GM21529 (cell line): ENCODE measurements around the gene PIK3R1.
"Not testable (repeated sequence)": the region's sequence is repeated elsewhere in the genome, so short reads cannot be mapped to it uniquely, and the experiment has no call there.

Experiments used
- ATAC-seq: cut with Tn5 transposase; IDR thresholded peaks from one replicate; pipeline ENCODE4 v1.9.1; 2021; ENCODE audit not compliant: unreplicated experiment

PIK3R1 gene

DNA sequence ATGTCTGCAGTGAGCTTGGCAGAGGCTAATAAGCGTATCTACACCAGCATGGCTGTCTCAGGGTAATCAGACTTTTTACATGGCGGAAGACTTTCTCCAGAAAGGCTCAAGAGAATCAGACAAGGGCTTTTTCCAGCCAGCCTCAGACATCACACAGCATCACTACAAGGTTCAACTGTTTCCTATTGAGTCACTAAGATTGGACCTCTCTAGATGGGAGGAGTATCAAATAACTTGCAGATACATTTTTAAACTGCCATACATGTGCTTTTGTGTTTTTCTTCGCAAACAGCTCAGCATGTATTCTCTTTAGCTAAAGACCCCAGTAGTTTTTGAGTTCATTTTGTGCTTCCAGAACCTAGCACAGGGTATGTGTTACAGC, 22.9 kb upstream of the PIK3R1 start:
- ATAC-seq = no peak

DNA sequence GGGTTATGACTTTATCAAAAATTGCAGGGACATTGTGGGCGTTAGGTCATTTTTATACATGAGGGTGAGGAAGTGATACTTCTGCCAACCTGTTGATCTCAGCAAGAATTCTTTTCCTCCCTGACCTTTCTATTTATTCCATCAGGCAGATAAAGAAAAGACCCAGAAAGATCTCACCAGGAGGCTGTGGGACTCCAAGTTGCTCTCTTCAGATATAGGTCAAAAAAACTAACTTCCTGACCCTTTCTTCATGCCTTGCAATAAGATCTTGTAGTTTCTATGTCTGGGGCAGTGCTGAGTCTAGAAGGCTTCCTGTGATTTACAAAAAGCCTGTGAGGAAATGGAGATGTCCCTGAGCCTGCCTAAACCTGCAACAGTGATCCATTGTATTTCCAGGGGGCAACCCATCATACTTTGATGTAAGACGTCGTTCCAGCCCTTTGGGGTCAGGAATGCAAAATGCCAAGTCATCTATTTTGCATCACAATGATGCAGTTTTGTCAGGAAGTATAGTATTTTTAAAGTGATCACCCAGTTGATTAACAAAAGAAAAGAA, 22.0 kb upstream of the PIK3R1 start:
- no peak for ATAC-seq

GRCh38 chr5:68194386-68194785, 21.2 kb upstream of the PIK3R1 start:
- no peak for ATAC-seq

DNA sequence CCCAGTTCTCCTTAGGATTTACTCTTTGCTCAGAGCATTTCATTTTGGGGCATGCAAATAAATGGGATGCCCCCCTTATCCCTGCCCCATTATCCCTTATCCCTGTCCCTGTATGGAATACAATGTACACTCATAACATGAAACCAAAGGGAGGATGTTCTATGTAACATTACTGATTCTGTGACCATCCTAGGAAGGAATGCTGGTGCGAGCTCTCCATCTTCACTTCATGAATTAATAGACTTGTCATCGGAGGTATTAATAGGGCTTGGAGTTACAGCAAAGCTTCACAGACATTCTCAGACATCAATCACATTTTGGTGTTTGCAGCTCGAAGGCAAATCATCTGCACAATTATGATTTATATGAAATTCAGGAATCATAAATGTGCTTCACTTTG, 20.4 kb upstream of the PIK3R1 start:
- ATAC-seq = no peak

- ATAC-seq = peak; percentile 96
Measured at GRCh38 chr5:68196876-68197275, 18.7 kb upstream of the PIK3R1 start.

DNA sequence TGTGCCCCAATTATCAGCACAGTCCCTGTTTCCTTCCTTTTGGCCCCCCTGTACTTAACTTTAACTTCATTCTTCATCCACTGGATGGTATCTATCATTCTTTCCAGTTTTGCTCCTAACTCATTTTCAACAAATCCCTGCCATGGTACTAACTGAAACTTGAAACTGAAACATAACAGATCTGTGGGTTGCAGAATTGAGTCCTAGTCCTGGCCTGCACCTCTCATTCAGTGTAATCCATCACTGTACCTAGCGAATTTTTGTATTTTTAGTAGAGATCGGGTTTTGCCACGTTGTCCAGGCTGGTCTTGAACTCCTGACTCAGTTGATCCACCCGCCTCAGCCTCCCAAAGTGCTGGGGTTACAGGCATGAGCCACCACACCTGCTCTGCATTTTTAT, 15.3 kb upstream of the PIK3R1 start:
- no peak for ATAC-seq

GRCh38 chr5:68210654-68211053, 4.9 kb upstream of the PIK3R1 start:
- ATAC-seq = not testable (repeated sequence)

- peak; percentile 9 for ATAC-seq
Measured at GRCh38 chr5:68214482-68215207, 911 bp upstream of the PIK3R1 start.

- ATAC-seq = peak; percentile 48
Measured at GRCh38 chr5:68215898-68216244, 315 bp downstream of the PIK3R1 start.

GRCh38 chr5:68216245-68217046, 890 bp downstream of the PIK3R1 start:
- ATAC-seq = peak; percentile 30

DNA sequence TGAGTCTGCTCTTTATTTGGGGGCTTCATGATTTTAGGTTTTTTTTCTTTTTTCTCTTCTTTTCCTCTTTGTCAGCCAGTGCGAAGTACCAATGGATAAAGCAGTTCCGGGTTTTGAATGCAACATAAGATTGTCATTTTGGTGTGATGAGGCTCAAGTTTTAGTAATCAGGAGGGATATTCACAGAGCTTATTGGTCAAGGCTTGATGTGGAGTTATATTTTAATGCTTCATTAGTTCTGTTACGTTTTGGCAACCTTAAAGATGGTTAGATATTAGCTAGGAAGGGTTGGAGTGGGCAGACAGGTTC, 1.4 kb downstream of the PIK3R1 start:
- ATAC-seq = no peak

DNA sequence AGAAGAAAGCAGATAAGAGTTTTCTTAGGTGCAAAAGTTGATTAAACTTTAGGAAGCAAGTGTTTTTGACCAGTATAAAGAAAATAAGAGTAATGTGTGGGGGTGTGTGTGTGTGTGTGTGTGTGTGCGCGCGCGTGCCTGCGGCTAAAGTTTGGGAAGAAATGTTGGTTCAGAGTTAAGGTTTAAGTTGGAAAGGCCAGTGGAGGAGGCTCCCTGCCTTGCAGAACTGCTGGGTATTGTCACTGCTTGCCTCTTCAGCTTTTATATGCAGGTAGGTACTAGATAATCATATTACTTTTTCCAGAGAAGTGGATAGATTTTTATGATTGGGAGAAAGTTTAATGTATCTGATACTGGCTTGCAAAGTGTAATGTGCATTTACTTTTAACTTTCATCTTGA, 2.0 kb downstream of the PIK3R1 start:
- no peak for ATAC-seq

DNA sequence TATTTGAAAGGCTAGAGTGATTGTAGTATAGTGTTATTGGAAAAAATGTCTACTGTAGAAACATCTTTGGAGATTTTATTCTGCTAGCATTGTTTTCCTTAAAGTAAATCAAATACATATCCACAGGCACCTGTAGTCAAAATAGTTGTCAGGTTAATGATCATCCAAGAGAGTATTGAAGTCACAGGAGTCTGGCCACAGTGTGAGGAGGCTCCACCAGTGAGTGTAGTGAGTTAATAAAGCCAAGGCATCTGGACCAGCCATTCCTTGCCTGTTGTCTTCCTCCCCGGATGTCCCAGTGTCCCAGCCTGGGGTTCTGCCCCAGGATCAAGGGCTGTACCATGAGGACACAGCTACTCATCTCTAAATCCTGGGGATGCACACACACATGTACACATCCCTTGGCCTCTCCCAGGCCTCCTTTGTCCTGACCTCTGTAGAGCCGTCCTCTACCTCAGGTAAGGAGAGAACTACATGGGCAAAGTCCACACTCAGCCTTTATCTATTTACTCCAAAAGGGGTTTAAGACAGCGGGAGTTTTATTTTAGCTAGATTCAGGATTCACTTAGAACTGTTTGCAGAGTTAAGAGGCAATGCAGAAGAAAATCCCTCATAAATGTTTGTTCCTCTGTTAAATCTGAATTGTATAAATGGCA, 3.7 kb downstream of the PIK3R1 start:
- no peak for ATAC-seq

- ATAC-seq = no peak
Measured at GRCh38 chr5:68220260-68220659, 4.7 kb downstream of the PIK3R1 start.

DNA sequence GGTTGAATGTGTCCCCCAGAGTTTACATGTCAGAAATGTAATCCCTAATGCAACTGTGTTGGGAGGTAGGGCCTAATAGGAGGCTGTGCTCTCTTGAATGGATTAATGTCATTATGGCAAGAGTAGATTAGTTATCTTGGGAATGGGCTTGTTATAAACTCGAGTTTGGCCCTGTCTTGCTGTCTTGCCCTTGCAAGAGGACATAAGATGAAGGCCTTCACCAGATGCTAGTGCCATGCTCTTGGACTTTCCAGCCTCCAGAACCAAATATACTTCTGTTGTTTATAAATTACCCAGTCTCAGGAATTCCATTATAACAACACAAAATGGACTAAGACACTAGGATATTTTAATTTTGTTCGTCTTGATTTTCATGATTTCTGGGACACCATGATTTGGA, 5.4 kb downstream of the PIK3R1 start:
- ATAC-seq = no peak

GRCh38 chr5:68221488-68221887, 5.9 kb downstream of the PIK3R1 start:
- ATAC-seq = no peak

GRCh38 chr5:68222310-68222709, 6.8 kb downstream of the PIK3R1 start:
- no peak for ATAC-seq

- no peak for ATAC-seq
Measured at GRCh38 chr5:68222824-68223354, 7.3 kb downstream of the PIK3R1 start.

DNA sequence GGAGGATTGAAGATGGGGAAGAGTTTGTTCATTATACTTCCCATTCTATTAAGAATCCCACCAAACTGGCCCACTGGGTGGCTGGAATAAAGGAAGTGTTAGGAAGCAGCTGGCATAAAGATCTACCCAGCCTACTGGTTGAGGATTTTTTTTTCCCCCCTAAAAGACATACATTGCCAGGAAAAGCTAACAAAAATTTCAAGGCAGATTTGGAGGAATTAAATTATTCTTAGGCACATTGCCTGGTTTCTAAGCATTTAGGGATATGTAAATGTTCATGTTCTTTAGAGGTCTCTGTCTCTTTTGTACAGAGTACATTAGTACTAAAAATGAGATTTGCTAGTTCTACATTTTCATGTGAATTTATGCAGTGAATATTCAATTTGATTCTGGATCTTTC, 8.3 kb downstream of the PIK3R1 start:
- no peak for ATAC-seq

DNA sequence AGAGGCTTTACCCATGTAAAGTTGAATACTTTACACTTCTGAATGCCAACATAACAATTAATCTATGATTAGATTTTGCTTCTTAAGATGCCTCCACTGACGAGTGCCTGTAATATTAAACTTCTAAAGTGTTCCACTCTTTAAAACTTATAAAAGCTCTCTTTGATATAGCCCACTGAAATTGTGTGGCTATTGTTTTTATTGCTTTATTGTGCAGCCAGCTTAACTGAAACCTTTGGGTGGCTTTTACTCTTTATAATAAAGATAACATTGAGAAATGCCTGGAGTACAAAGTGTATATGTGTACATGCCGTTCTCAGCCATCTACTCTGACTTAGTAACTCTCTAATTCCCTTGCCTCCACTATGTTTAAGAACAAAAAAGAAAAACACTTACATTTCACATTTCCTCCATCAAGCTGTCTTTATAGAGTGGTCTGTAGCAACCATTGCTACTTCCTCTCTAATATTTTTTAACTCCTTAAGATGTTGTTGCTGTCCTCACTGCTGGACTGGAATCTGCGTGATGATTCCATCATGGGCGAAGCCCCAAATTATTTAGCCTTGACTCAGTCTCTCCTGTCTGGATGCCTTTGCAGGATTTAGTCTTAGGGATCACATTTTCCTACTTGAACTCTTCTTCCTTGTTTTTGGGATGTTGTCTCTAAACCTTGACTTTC, 9.1 kb downstream of the PIK3R1 start:
- ATAC-seq = no peak
